GM21360 (cell line): ENCODE results near the gene PRRX2.

Experiments
- ATAC-seq: cut with Tn5 transposase; IDR thresholded peaks from one replicate; pipeline ENCODE4 v1.9.1; 2021; ENCODE audit warnings: mild to moderate bottlenecking, moderate library complexity; ENCODE audit not compliant: unreplicated experiment

The PRRX2 gene

GRCh38 chr9:129676975-129677374 lies 11.5 kb downstream of the PRRX2 start:
- no peak for ATAC-seq

- no peak for ATAC-seq
These were observed 12.0 kb downstream of the PRRX2 start for GRCh38 chr9:129677456-129677855.

GRCh38 chr9:129678844-129679243 lies 13.4 kb downstream of the PRRX2 start:
- no peak for ATAC-seq

GRCh38 chr9:129679537-129679936 lies 14.1 kb downstream of the PRRX2 start:
- no peak for ATAC-seq

GRCh38 chr9:129681924-129682323 lies 16.5 kb downstream of the PRRX2 start:
- no peak for ATAC-seq

GRCh38 chr9:129682381-129682780 lies 16.9 kb downstream of the PRRX2 start:
- no peak for ATAC-seq

GRCh38 chr9:129685220-129685932 lies 19.9 kb downstream of the PRRX2 start:
- no peak for ATAC-seq

- no peak for ATAC-seq
These were observed 20.4 kb downstream of the PRRX2 start for GRCh38 chr9:129685933-129686259.

GRCh38 chr9:129686736-129687135 lies 21.3 kb downstream of the PRRX2 start:
- no peak for ATAC-seq

- no peak for ATAC-seq
These were observed 21.9 kb downstream of the PRRX2 start for GRCh38 chr9:129687391-129687790.

GRCh38 chr9:129688285-129689043 lies 23.0 kb downstream of the PRRX2 start:
- no peak for ATAC-seq

- ATAC-seq, result no peak
These were observed 27.1 kb downstream of the PRRX2 start for GRCh38 chr9:129692534-129692933.

GRCh38 chr9:129693741-129694140 lies 28.3 kb downstream of the PRRX2 start:
- ATAC-seq, result no peak

GRCh38 chr9:129694243-129694646 lies 28.8 kb downstream of the PRRX2 start:
- ATAC-seq, result no peak

- no peak for ATAC-seq
These were observed 30.4 kb downstream of the PRRX2 start for GRCh38 chr9:129695870-129696269.

GRCh38 chr9:129696944-129697655 lies 31.7 kb downstream of the PRRX2 start:
- no peak for ATAC-seq

- ATAC-seq, result no peak
These were observed 32.3 kb downstream of the PRRX2 start for GRCh38 chr9:129697656-129698253.

- ATAC-seq, result no peak
These were observed 32.9 kb downstream of the PRRX2 start for GRCh38 chr9:129698254-129698757.

GRCh38 chr9:129701054-129701453 lies 35.6 kb downstream of the PRRX2 start:
- ATAC-seq, result no peak

GRCh38 chr9:129701549-129701948 lies 36.1 kb downstream of the PRRX2 start:
- no peak for ATAC-seq
